Activated T-cell treated with anti-CD3 and anti-CD28 coated beads for 4 hours (primary cell): ENCODE measurements around the gene SALL2.

Experiments
- DNase-seq: peaks from one replicate; pipeline ENCODE4 v3.0.0-alpha.2; 2020

The SALL2 gene

GRCh38 chr14:21526672-21527317 lies 649 bp upstream of the SALL2 start:
- no peak for DNase-seq

- DNase-seq, result no peak
These were observed 580 bp downstream of the SALL2 start for GRCh38 chr14:21525571-21525961.

- DNase-seq, result no peak
These were observed 1.3 kb downstream of the SALL2 start for GRCh38 chr14:21524575-21525490.

- DNase-seq, result no peak
These were observed 2.9 kb downstream of the SALL2 start for GRCh38 chr14:21523203-21523602.

GRCh38 chr14:21521501-21521900 lies 4.6 kb downstream of the SALL2 start:
- no peak for DNase-seq

- no peak for DNase-seq
These were observed 5.4 kb downstream of the SALL2 start for GRCh38 chr14:21520767-21521166.

GRCh38 chr14:21518725-21519124 lies 7.4 kb downstream of the SALL2 start:
- no peak for DNase-seq

- no peak for DNase-seq
These were observed 11.8 kb downstream of the SALL2 start for GRCh38 chr14:21514341-21514740.

GRCh38 chr14:21510735-21511657 lies 15.2 kb downstream of the SALL2 start, which contains the start of gene METTL3:
METTL3 (minus strand) TSS chr14:21511340; CDS start chr14:21511223, 117 bp downstream.
- DNase-seq, result peak; percentile 87

- no peak for DNase-seq
These were observed 16.6 kb downstream of the SALL2 start for GRCh38 chr14:21509432-21510143.

- no peak for DNase-seq
These were observed 19.6 kb downstream of the SALL2 start for GRCh38 chr14:21506557-21506956.

GRCh38 chr14:21505012-21505553 lies 21.1 kb downstream of the SALL2 start:
- DNase-seq, result no peak

GRCh38 chr14:21503376-21503775 lies 22.8 kb downstream of the SALL2 start:
- no peak for DNase-seq

- no peak for DNase-seq
These were observed 24.6 kb downstream of the SALL2 start for GRCh38 chr14:21501568-21501967.

- DNase-seq, result peak; percentile 28
These were observed 27.3 kb downstream of the SALL2 start for GRCh38 chr14:21498540-21499526.

- no peak for DNase-seq
These were observed 29.7 kb downstream of the SALL2 start for GRCh38 chr14:21496453-21496852.

- no peak for DNase-seq
These were observed 31.0 kb downstream of the SALL2 start for GRCh38 chr14:21494902-21495762.

GRCh38 chr14:21486640-21487087 lies 39.5 kb downstream of the SALL2 start:
- no peak for DNase-seq

- DNase-seq, result peak; percentile 89
These were observed 49.0 kb downstream of the SALL2 start, which contains the start of the genes RAB2B and TOX4 for GRCh38 chr14:21476925-21477681. RAB2B (minus strand) TSS chr14:21476959; CDS start chr14:21476872, 87 bp downstream. TOX4 (plus strand) TSS chr14:21477195; CDS start chr14:21477279, 84 bp downstream.
